Body of pancreas (tissue), 4 donors: ENCODE data around the gene RAMP1.

Source experiments
- POLR2A ChIP-seq, 3 donors: fragments of 450-650 bp; IDR thresholded peaks; one replicate each; pipeline ENCODE4 v1.6.1; 2016; ENCODE audit warnings: antibody characterized with exemption in 3 of 3, mild to moderate bottlenecking in 2 of 3
- TF ChIP-seq, protein P1 (sequence below), 7 experiments: fragments of 450-650 bp in 4 of 7; fragments of 200-600 bp in 3 of 7; sonication (generic) in 3 of 7; IDR thresholded peaks; one replicate each; pipeline ENCODE4 v1.5.1; 2016 to 2019; ENCODE audit warnings: antibody characterized with exemption in 7 of 7

DNA sequence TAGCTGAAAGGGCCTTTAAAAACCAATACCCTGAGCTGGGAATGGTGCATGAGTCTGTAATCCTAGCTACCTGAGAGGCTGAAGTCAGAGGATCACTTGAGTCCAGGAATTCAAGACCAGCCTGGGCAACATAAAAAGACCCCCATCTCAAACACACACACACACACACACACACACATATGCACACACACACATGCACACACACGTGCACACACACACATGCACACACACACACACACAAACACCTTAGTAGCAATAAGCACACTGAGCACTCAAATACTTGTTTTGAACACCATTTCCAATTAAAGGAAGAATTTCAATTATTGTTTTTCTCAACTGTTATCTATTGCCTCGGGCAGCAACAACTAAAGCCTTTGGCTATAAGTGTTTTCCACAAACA lies 81.8 kb downstream of the RAMP1 start:
- TF ChIP-seq POLR2A (IDR thresholded peaks at IDR 0.05) = no peak
- TF ChIP-seq, protein P1, sequence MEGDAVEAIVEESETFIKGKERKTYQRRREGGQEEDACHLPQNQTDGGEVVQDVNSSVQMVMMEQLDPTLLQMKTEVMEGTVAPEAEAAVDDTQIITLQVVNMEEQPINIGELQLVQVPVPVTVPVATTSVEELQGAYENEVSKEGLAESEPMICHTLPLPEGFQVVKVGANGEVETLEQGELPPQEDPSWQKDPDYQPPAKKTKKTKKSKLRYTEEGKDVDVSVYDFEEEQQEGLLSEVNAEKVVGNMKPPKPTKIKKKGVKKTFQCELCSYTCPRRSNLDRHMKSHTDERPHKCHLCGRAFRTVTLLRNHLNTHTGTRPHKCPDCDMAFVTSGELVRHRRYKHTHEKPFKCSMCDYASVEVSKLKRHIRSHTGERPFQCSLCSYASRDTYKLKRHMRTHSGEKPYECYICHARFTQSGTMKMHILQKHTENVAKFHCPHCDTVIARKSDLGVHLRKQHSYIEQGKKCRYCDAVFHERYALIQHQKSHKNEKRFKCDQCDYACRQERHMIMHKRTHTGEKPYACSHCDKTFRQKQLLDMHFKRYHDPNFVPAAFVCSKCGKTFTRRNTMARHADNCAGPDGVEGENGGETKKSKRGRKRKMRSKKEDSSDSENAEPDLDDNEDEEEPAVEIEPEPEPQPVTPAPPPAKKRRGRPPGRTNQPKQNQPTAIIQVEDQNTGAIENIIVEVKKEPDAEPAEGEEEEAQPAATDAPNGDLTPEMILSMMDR (IDR thresholded peaks at IDR 0.05) = no peak
